OCI-LY7 (cell line): ENCODE data around the gene MAPKAPK3.

Source experiments
- EZH2phosphoT487 ChIP-seq: fragments of 200-600 bp; sonication (generic); IDR thresholded peaks from 2 replicates; pipeline ENCODE4 v1.6.1; 2018; ENCODE audit warnings: low read depth, borderline replicate concordance, mild to moderate bottlenecking, mixed run types, antibody characterized with exemption, low read length, moderate library complexity, mixed read lengths
- TF ChIP-seq, protein P1 (sequence below): fragments of 200-600 bp; sonication (generic); conservative IDR thresholded peaks from 2 replicates; pipeline ENCODE4 v1.5.1; 2014; ENCODE audit warnings: mild to moderate bottlenecking, antibody characterized with exemption, low read length, moderate library complexity, mixed read lengths

DNA sequence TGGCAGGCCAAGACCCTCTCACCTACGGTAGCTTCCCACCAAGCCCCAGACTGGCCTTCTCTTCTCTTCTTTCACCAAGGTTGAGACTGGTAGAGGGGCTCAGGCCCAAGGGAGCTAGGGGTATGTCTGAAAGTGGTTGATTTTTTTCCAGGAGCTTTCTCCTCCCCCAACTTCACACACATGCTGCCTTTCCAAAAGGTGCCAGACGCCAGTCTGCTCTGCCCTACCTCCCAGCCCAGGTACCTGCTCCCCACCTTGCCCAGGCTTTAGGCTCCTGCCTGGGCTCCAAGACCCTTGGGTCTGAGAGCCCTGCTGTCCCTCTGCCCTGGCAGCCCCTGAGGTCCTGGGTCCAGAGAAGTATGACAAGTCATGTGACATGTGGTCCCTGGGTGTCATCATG is 28.4 kb downstream of the MAPKAPK3 start:
- TF ChIP-seq, protein P1, sequence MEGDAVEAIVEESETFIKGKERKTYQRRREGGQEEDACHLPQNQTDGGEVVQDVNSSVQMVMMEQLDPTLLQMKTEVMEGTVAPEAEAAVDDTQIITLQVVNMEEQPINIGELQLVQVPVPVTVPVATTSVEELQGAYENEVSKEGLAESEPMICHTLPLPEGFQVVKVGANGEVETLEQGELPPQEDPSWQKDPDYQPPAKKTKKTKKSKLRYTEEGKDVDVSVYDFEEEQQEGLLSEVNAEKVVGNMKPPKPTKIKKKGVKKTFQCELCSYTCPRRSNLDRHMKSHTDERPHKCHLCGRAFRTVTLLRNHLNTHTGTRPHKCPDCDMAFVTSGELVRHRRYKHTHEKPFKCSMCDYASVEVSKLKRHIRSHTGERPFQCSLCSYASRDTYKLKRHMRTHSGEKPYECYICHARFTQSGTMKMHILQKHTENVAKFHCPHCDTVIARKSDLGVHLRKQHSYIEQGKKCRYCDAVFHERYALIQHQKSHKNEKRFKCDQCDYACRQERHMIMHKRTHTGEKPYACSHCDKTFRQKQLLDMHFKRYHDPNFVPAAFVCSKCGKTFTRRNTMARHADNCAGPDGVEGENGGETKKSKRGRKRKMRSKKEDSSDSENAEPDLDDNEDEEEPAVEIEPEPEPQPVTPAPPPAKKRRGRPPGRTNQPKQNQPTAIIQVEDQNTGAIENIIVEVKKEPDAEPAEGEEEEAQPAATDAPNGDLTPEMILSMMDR, result no peak
- no peak for TF ChIP-seq EZH2phosphoT487
